HL-60 (cell line): Measurements from ENCODE around the gene ADAMTS14.

Experiments used
- GABPA ChIP-seq: IDR thresholded peaks from 2 replicates; pipeline ENCODE4 v1.6.1; 2012; ENCODE audit warnings: low read depth
- TF ChIP-seq, protein P1 (sequence below): IDR thresholded peaks from one replicate; pipeline ENCODE4 v1.5.1; 2011; ENCODE audit warnings: low read length, control low read depth, inconsistent platforms; ENCODE audit not compliant: insufficient read depth

DNA sequence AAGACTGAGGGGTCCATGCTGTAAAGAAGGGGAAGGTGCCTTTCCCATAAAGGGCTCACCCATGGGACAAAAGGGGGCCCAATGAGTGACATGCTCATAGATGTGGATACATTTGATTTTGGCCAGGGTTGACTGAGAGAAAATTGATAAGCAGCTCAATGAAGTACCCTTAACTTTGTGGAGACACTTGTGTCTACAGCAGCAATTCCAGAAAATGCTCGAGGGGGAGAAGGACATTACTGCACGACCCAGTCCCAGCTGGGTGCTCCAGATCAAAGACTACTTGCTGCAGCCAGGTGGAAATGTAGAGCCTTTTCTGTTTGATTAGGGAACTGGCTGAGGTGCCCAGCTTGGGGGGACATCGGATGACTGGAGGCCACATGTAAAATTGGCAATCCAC lies 22.2 kb upstream of the ADAMTS14 start:
- TF ChIP-seq, protein P1, sequence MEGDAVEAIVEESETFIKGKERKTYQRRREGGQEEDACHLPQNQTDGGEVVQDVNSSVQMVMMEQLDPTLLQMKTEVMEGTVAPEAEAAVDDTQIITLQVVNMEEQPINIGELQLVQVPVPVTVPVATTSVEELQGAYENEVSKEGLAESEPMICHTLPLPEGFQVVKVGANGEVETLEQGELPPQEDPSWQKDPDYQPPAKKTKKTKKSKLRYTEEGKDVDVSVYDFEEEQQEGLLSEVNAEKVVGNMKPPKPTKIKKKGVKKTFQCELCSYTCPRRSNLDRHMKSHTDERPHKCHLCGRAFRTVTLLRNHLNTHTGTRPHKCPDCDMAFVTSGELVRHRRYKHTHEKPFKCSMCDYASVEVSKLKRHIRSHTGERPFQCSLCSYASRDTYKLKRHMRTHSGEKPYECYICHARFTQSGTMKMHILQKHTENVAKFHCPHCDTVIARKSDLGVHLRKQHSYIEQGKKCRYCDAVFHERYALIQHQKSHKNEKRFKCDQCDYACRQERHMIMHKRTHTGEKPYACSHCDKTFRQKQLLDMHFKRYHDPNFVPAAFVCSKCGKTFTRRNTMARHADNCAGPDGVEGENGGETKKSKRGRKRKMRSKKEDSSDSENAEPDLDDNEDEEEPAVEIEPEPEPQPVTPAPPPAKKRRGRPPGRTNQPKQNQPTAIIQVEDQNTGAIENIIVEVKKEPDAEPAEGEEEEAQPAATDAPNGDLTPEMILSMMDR = no peak
- no peak for TF ChIP-seq GABPA
